HCT116 (cell line): ENCODE measurements around the gene CERS4.

Source experiments
- EZH2phosphoT487 ChIP-seq: fragments of 200-600 bp; IDR thresholded peaks from 2 replicates; pipeline ENCODE4 v1.6.1; 2018; ENCODE audit warnings: antibody characterized with exemption, borderline replicate concordance
- POLR2A ChIP-seq: IDR thresholded peaks from 2 replicates; pipeline ENCODE4 v1.7.0; 2011; ENCODE audit warnings: borderline replicate concordance; ENCODE audit not compliant: insufficient read depth, insufficient read length; ENCODE audit errors: extremely low read depth
- POLR2AphosphoS5 ChIP-seq: IDR thresholded peaks from 2 replicates; pipeline ENCODE4 v1.6.1; 2011; ENCODE audit warnings: mild to moderate bottlenecking, low read depth, low read length, moderate library complexity
- RAD21 ChIP-seq: IDR thresholded peaks from 2 replicates; pipeline ENCODE4 v1.6.1; 2012; ENCODE audit warnings: low read depth, mild to moderate bottlenecking
- SIN3A ChIP-seq: IDR thresholded peaks from 2 replicates; pipeline ENCODE4 v1.6.1; 2012; ENCODE audit warnings: low read depth
- SP1 ChIP-seq: IDR thresholded peaks from 2 replicates; pipeline ENCODE4 v1.6.1; 2012; ENCODE audit warnings: low read depth
- ZFX ChIP-seq: fragments of 450-650 bp; IDR thresholded peaks from 2 replicates; pipeline ENCODE4 v1.6.1; 2017
- ZNF274 ChIP-seq: fragments of 200-500 bp; sonication (Bioruptor generic); IDR thresholded peaks from 2 replicates; pipeline ENCODE4 v1.6.1; 2014; ENCODE audit warnings: mild to moderate bottlenecking, low read depth, low read length, inconsistent platforms
- TF ChIP-seq, protein P1 (sequence below), 3 experiments: fragments of 200-600 bp in 1 of 3; sonication (generic) in 1 of 3; IDR thresholded peaks in 2 of 3; conservative IDR thresholded peaks in 1 of 3; 2 replicates each; pipeline ENCODE4 v1.5.1; 2012 to 2017; ENCODE audit warnings: low read depth in 2 of 3, low read length in 2 of 3, antibody characterized with exemption in 1 of 3, borderline replicate concordance in 1 of 3, control low read depth in 1 of 3, mild to moderate bottlenecking in 1 of 3, mixed read lengths in 1 of 3, mixed run types in 1 of 3, moderate library complexity in 1 of 3; ENCODE audit not compliant: insufficient read depth in 1 of 3
- TF ChIP-seq, protein P2 (sequence below): IDR thresholded peaks from 2 replicates; pipeline ENCODE4 v1.6.1; 2012
- TF ChIP-seq, protein P3 (sequence below): IDR thresholded peaks from 2 replicates; pipeline ENCODE4 v1.6.1; 2012; ENCODE audit warnings: low read depth

DNA sequence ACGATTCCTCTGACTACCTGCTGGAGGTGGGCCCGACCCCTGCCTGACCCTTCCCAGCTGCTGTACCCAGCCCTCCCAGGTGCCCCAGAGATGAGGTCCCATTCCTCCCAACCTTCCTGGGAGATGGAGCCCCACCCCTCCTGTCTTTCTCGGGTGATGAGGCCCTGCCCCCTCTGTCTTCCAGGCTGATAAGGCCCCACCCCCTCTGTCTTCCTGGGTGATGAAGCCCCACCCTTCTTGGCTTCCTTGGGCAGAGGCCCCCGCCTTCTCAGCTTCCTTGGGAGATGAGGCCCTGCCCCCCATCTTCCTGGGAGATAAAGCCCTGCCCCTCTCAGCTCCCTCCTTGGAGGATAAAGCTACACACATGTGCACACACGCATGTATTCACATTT lies 47.9 kb downstream of the CERS4 start:
- TF ChIP-seq, protein P1, sequence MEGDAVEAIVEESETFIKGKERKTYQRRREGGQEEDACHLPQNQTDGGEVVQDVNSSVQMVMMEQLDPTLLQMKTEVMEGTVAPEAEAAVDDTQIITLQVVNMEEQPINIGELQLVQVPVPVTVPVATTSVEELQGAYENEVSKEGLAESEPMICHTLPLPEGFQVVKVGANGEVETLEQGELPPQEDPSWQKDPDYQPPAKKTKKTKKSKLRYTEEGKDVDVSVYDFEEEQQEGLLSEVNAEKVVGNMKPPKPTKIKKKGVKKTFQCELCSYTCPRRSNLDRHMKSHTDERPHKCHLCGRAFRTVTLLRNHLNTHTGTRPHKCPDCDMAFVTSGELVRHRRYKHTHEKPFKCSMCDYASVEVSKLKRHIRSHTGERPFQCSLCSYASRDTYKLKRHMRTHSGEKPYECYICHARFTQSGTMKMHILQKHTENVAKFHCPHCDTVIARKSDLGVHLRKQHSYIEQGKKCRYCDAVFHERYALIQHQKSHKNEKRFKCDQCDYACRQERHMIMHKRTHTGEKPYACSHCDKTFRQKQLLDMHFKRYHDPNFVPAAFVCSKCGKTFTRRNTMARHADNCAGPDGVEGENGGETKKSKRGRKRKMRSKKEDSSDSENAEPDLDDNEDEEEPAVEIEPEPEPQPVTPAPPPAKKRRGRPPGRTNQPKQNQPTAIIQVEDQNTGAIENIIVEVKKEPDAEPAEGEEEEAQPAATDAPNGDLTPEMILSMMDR (IDR thresholded peaks at IDR 0.05 in 2 of 3, conservative IDR thresholded peaks at IDR 0.05 in 1 of 3; ENCODE audit: borderline replicate concordance in 1 of 3, insufficient read depth in 1 of 3, low read depth in 2 of 3, low read length in 2 of 3), result no peak
- TF ChIP-seq ZNF274 (no peak), EZH2phosphoT487 (no peak), SP1 (no peak), RAD21 (no peak), POLR2AphosphoS5 (no peak), SIN3A (no peak), ZFX (no peak), POLR2A (no peak)
- TF ChIP-seq, protein P2, sequence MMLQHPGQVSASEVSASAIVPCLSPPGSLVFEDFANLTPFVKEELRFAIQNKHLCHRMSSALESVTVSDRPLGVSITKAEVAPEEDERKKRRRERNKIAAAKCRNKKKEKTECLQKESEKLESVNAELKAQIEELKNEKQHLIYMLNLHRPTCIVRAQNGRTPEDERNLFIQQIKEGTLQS, result no peak
- TF ChIP-seq, protein P3, sequence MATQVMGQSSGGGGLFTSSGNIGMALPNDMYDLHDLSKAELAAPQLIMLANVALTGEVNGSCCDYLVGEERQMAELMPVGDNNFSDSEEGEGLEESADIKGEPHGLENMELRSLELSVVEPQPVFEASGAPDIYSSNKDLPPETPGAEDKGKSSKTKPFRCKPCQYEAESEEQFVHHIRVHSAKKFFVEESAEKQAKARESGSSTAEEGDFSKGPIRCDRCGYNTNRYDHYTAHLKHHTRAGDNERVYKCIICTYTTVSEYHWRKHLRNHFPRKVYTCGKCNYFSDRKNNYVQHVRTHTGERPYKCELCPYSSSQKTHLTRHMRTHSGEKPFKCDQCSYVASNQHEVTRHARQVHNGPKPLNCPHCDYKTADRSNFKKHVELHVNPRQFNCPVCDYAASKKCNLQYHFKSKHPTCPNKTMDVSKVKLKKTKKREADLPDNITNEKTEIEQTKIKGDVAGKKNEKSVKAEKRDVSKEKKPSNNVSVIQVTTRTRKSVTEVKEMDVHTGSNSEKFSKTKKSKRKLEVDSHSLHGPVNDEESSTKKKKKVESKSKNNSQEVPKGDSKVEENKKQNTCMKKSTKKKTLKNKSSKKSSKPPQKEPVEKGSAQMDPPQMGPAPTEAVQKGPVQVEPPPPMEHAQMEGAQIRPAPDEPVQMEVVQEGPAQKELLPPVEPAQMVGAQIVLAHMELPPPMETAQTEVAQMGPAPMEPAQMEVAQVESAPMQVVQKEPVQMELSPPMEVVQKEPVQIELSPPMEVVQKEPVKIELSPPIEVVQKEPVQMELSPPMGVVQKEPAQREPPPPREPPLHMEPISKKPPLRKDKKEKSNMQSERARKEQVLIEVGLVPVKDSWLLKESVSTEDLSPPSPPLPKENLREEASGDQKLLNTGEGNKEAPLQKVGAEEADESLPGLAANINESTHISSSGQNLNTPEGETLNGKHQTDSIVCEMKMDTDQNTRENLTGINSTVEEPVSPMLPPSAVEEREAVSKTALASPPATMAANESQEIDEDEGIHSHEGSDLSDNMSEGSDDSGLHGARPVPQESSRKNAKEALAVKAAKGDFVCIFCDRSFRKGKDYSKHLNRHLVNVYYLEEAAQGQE, result no peak
